GM18951 (cell line): Measurements from ENCODE around the gene HDC.

Experiments used
- POLR2A ChIP-seq: IDR thresholded peaks from 4 replicates; pipeline ENCODE4 v1.6.1; 2011; ENCODE audit warnings: mild to moderate bottlenecking; ENCODE audit not compliant: insufficient read length, insufficient read depth; ENCODE audit errors: extremely low read depth
- in situ Hi-C: fragments of 300-500 bp; cut with MboI; formaldehyde crosslinking; loops from one replicate; pipeline ENCODE4 v1.12.0; 2022; ENCODE audit warnings: low sequenced_read_pairs, mixed read lengths, inconsistent platforms; ENCODE audit not compliant: unreplicated experiment

The HDC gene

GRCh38 chr15:50228866-50229265 is 36.7 kb downstream of the HDC start:
- in situ Hi-C loops: no loop called here
- TF ChIP-seq POLR2A: no peak

GRCh38 chr15:50227076-50227475 is 38.5 kb downstream of the HDC start:
- in situ Hi-C loops: no loop called here
- no peak for TF ChIP-seq POLR2A

- in situ Hi-C loops: no loop called here
- no peak for TF ChIP-seq POLR2A
Observed at GRCh38 chr15:50225938-50226337, 39.6 kb downstream of the HDC start.

- in situ Hi-C loops: no loop called here
- no peak for TF ChIP-seq POLR2A
Observed at GRCh38 chr15:50225057-50225456, 40.5 kb downstream of the HDC start.

- in situ Hi-C loops: no loop called here
- TF ChIP-seq POLR2A: no peak
Observed at GRCh38 chr15:50224606-50225005, 40.9 kb downstream of the HDC start.

GRCh38 chr15:50222181-50222580 is 43.3 kb downstream of the HDC start:
- in situ Hi-C loops: no loop called here
- TF ChIP-seq POLR2A: no peak

- in situ Hi-C loops: no loop called here
- no peak for TF ChIP-seq POLR2A
Observed at GRCh38 chr15:50219820-50220219, 45.7 kb downstream of the HDC start.

GRCh38 chr15:50218691-50219090 is 46.8 kb downstream of the HDC start:
- in situ Hi-C loops: no loop called here
- TF ChIP-seq POLR2A: no peak

GRCh38 chr15:50218291-50218690 is 47.2 kb downstream of the HDC start:
- in situ Hi-C loops: no loop called here
- no peak for TF ChIP-seq POLR2A

GRCh38 chr15:50210462-50211157 is 54.9 kb downstream of the HDC start:
- in situ Hi-C loops: no loop called here
- no peak for TF ChIP-seq POLR2A

- TF ChIP-seq POLR2A: no peak
- in situ Hi-C loops: no loop called here
Observed at GRCh38 chr15:50209809-50210208, 55.7 kb downstream of the HDC start.

GRCh38 chr15:50206020-50206419 is 59.5 kb downstream of the HDC start:
- in situ Hi-C loops: no loop called here
- no peak for TF ChIP-seq POLR2A

- in situ Hi-C loops: no loop called here
- TF ChIP-seq POLR2A: no peak
Observed at GRCh38 chr15:50202003-50202402, 63.5 kb downstream of the HDC start.

GRCh38 chr15:50192926-50193620 is 72.5 kb downstream of the HDC start:
- in situ Hi-C loops: no loop called here
- TF ChIP-seq POLR2A: no peak
